AG09309 (cell line): Measurements from ENCODE around the gene CORO6.

Experiments
- DNase-seq: peaks from one replicate; pipeline ENCODE4 v3.0.0-alpha.2; 2010; ENCODE audit warnings: low read depth
- H3K4me3 ChIP-seq: 2 replicates; pipeline ENCODE4 v1.5.1; 2011; ENCODE audit warnings: mild to moderate bottlenecking, low read depth, low read length, moderate library complexity; ENCODE audit not compliant: control insufficient read depth
- TF ChIP-seq, protein P1 (sequence below): IDR thresholded peaks from 2 replicates; pipeline ENCODE4 v1.5.1; 2011; ENCODE audit warnings: mild to moderate bottlenecking, low read depth, low read length, inconsistent platforms; ENCODE audit not compliant: insufficient read depth, control insufficient read depth; ENCODE audit errors: missing control alignments

The CORO6 gene

DNA sequence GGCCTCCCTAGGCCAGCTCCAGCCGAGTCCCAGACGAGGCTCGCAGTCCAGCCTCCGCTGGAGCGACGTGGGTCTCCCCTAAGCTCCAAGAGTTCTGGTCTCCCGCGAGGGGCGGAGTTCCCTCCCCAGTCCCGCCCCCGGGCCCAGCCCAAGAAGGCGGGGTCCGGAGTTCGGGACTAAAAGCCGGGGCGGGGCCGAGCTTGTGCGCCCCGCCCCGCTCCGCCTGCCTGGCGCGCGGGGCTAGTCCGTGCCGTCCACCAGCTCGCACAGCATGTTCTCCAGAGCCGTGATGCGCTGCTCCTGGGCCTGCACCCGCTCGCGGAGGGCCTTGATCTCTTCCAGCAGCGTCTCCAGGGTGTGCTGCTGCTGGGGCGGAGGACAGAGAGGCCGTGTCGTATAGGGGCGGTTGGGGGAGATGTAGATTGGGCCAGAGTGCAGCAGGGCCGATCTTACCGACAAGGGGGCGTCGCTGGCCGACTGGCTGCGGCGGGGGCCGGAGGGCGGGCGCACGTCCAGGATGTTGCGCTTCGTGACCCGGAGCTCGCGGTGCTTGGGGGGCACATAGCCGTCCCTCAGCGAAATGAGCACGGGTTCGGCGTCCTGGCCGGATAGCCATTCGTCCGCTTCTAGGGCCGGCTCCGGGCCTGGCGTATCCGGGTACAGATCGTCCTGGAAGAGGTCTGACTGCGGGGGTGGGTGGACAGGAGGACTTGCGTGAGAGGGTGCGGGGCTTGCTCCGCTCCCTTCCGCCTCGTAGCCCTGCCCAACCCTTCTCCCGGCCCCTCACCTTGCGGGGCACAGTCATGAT, 7.0 kb downstream of the CORO6 start:
- no peak for DNase-seq
- peak overlapping the region; percentile 27 for H3K4me3 ChIP-seq
- TF ChIP-seq, protein P1, sequence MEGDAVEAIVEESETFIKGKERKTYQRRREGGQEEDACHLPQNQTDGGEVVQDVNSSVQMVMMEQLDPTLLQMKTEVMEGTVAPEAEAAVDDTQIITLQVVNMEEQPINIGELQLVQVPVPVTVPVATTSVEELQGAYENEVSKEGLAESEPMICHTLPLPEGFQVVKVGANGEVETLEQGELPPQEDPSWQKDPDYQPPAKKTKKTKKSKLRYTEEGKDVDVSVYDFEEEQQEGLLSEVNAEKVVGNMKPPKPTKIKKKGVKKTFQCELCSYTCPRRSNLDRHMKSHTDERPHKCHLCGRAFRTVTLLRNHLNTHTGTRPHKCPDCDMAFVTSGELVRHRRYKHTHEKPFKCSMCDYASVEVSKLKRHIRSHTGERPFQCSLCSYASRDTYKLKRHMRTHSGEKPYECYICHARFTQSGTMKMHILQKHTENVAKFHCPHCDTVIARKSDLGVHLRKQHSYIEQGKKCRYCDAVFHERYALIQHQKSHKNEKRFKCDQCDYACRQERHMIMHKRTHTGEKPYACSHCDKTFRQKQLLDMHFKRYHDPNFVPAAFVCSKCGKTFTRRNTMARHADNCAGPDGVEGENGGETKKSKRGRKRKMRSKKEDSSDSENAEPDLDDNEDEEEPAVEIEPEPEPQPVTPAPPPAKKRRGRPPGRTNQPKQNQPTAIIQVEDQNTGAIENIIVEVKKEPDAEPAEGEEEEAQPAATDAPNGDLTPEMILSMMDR = no peak

- DNase-seq = no peak
- no peak overlapping the region for H3K4me3 ChIP-seq
- TF ChIP-seq, protein P1 = no peak
Observed at GRCh38 chr17:29615048-29615385, 7.7 kb downstream of the CORO6 start.

DNA sequence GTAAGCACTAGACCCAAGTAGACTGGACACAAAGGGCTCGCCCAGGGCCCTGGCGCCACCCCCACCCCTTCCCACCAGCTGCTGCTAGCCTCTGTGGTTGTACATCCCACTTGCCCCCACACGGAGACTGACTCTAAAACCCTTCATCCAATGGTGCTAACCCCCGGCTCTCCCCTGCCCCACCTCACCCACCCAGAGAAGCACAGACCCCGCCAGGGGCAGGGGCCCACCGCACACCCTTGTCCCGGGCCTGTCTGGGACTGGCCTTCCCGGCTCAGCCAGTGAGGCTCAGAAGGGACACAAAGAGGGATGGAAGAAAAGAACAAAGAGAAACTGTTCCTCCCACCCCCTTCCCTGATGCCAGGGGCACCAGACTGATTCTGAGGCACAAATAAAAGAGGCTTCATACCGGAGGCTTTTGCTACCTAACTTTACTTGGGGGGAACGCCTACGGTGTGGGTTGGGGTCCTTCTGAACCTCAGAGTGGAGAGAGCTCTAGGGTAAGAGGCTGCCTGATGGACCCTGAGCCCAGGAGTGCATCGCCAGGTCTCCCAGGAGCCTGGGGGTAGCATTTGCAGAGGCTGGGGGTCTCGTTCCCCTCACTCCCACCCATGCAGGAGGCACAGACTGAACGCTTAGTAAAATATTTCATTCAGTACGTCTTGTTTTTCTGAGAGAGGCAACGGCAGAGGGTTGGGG, 8.2 kb downstream of the CORO6 start:
- TF ChIP-seq, protein P1 = no peak
- no peak for DNase-seq
- no peak overlapping the region for H3K4me3 ChIP-seq

DNA sequence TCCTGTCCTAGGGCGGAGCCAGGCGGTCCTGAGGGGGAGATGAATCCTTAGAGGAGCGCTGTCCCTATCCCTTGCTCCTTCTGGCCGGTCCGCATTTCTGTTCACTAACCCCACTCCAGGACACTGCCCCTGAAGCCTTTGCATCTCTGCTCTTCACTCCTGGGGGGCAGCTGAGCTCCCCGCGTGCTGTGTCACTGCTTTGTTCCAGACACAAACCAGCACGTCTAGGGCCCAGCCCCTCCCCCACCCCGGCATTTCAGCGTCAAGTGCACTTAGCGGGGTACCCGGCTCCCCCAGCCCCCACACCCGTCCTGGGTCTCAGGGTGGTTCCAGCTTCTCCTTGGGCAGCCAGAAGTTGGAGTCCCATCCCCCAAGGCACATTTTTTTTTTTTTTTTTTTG, 8.9 kb downstream of the CORO6 start:
- peak overlapping the region; percentile 10 for H3K4me3 ChIP-seq
- DNase-seq = no peak
- TF ChIP-seq, protein P1 = no peak

DNA sequence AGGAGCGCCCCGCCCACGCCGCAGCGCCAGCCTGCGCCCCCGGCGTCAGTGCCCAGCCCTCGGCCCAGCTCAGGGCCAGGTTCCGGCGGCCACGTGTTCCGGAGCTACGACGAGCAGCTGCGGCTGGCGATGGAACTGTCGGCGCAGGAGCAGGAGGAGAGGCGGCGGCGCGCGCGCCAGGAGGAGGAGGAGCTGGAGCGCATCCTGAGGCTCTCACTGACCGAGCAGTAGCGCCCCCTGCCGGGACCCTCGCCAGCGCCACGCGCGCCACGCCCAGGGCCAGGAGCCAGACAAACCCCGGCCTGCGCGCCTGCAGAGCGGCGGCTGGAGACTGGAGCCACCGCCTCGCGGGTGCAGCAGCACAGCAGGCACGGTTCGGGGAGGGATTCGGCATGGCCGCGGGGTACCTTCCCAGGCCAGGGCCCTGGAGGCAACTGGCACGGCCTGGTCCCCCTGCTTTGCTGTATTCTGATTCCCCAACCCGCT, 9.3 kb downstream of the CORO6 start:
- TF ChIP-seq, protein P1 = peak; percentile 55
- no peak for DNase-seq
- peak overlapping the region; percentile 10 for H3K4me3 ChIP-seq

- TF ChIP-seq, protein P1 = no peak
- no peak overlapping the region for H3K4me3 ChIP-seq
- no peak for DNase-seq
Observed at GRCh38 chr17:29612404-29613280, 10.1 kb downstream of the CORO6 start.
